GM19438 (cell line): ENCODE data around the gene CNOT9.
A peak's percentile ranks its signal among the peaks of the same experiment; 100 is the strongest.

Experiments used
- ATAC-seq: cut with Tn5 transposase; IDR thresholded peaks from one replicate; pipeline ENCODE4 v1.9.1; 2021; ENCODE audit warnings: low read depth; ENCODE audit not compliant: unreplicated experiment

CNOT9 gene

GRCh38 chr2:218642786-218643185 is 74.1 kb downstream of the CNOT9 start:
- no peak for ATAC-seq

GRCh38 chr2:218643751-218644310 is 75.2 kb downstream of the CNOT9 start:
- ATAC-seq = no peak

GRCh38 chr2:218644721-218645120 is 76.1 kb downstream of the CNOT9 start:
- ATAC-seq = peak; percentile 7

- ATAC-seq = peak; percentile 63
Observed at GRCh38 chr2:218645126-218645525, 76.5 kb downstream of the CNOT9 start.
